ENCODE measurements around the gene RNF167. TPM values are rescaled to one million over a fixed set of nuclear protein-coding genes. Genes with fewer than 3 reads are reported as not detected.

The RNF167 gene
- polyA plus RNA-seq, 1 experiment = 69.9 TPM

DNA sequence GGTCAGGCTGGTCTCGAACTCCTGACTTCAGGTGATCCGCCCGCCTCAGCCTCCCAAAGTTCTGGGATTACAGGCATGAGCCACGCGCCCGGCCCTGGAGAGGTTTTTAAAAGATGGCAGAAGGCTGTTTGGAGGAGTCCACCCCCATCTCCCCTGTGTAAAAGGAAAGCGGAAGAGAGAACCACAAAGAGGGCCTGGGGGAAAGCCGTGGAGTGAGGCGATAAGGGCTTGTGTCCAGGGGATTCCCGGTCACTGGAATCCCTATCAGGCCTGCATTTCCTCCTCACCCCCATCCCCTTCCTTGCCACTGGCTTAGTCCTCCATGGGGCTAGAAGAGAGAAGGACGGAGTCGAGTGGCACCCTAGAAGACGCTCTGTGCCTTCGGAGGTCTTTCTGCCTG is 8.1 kb upstream of the RNF167 start, which contains the start of gene GP1BA:
TSS of gene GP1BA (plus strand) at position 315 of the 400 bp plus-strand sequence. CDS start 328 bp downstream, outside the sequence.
- peaks cover 7% of the 10 kb centered on the region for H3K36me3 ChIP-seq (ENCODE audit: control insufficient read depth, insufficient read depth, low read length)
- TF ChIP-seq, protein P1, sequence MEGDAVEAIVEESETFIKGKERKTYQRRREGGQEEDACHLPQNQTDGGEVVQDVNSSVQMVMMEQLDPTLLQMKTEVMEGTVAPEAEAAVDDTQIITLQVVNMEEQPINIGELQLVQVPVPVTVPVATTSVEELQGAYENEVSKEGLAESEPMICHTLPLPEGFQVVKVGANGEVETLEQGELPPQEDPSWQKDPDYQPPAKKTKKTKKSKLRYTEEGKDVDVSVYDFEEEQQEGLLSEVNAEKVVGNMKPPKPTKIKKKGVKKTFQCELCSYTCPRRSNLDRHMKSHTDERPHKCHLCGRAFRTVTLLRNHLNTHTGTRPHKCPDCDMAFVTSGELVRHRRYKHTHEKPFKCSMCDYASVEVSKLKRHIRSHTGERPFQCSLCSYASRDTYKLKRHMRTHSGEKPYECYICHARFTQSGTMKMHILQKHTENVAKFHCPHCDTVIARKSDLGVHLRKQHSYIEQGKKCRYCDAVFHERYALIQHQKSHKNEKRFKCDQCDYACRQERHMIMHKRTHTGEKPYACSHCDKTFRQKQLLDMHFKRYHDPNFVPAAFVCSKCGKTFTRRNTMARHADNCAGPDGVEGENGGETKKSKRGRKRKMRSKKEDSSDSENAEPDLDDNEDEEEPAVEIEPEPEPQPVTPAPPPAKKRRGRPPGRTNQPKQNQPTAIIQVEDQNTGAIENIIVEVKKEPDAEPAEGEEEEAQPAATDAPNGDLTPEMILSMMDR (IDR thresholded peaks at IDR 0.05; ENCODE audit: insufficient read depth, low read depth, low read length) = no peak
- no peak within 1 kb of the TSS for H3K4me3 ChIP-seq (ENCODE audit: low read depth, low read length)
- H3K27me3 ChIP-seq (ENCODE audit: control insufficient read depth, insufficient read depth, low read length) = no peaks in the 10 kb centered on the region
- CTCF ChIA-PET = interaction anchor here (0.8 kb wide), 1 partner anchor 29 kb away, joined by 3 read pairs; the partner anchor contains the start of gene CHRNE
- POLR2A ChIA-PET = no interaction called here
- DNase-seq (ENCODE audit: low read depth) = no peak

DNA sequence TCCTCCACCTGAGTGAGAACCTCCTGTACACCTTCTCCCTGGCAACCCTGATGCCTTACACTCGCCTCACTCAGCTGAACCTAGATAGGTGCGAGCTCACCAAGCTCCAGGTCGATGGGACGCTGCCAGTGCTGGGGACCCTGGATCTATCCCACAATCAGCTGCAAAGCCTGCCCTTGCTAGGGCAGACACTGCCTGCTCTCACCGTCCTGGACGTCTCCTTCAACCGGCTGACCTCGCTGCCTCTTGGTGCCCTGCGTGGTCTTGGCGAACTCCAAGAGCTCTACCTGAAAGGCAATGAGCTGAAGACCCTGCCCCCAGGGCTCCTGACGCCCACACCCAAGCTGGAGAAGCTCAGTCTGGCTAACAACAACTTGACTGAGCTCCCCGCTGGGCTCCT is 7.3 kb upstream of the RNF167 start:
- ChIA-PET CTCF (interaction anchor here (0.8 kb wide), 1 partner anchor 30 kb away, joined by 3 read pairs; the partner anchor contains the start of gene CHRNE), POLR2A (no interaction called here)
- no peak overlapping the region for H3K4me3 ChIP-seq (ENCODE audit: low read depth, low read length)
- TF ChIP-seq, protein P1 (IDR thresholded peaks at IDR 0.05; ENCODE audit: insufficient read depth, low read depth, low read length) = no peak
- DNase-seq (ENCODE audit: low read depth) = no peak
- no peaks in the 10 kb centered on the region for H3K27me3 ChIP-seq (ENCODE audit: control insufficient read depth, insufficient read depth, low read length)
- peaks cover 10% of the 10 kb centered on the region for H3K36me3 ChIP-seq (ENCODE audit: control insufficient read depth, insufficient read depth, low read length)

GRCh38 chr17:4933646-4934045 is 6.4 kb upstream of the RNF167 start:
- ChIA-PET CTCF (interaction anchor here (0.6 to 1.3 kb wide), 4 partner anchors 10 to 34 kb away, joined by 3 to 9 read pairs (median 4); partner anchors contain the start of gene SPAG7), POLR2A (interaction anchor here (1.0 kb wide), 1 partner anchor 33 kb away, joined by 4 read pairs; the partner anchor contains the start of gene SPAG7)
- Histone ChIP-seq H3K36me3 (ENCODE audit: control insufficient read depth, insufficient read depth, low read length) (peaks cover 14% of the 10 kb centered on the region), H3K27me3 (ENCODE audit: control insufficient read depth, insufficient read depth, low read length) (no peaks in the 10 kb centered on the region), H3K4me3 (ENCODE audit: low read depth, low read length) (no peak overlapping the region)
- no peak for DNase-seq (ENCODE audit: low read depth)
- TF ChIP-seq, protein P1 (IDR thresholded peaks at IDR 0.05; ENCODE audit: insufficient read depth, low read depth, low read length) = no peak

DNA sequence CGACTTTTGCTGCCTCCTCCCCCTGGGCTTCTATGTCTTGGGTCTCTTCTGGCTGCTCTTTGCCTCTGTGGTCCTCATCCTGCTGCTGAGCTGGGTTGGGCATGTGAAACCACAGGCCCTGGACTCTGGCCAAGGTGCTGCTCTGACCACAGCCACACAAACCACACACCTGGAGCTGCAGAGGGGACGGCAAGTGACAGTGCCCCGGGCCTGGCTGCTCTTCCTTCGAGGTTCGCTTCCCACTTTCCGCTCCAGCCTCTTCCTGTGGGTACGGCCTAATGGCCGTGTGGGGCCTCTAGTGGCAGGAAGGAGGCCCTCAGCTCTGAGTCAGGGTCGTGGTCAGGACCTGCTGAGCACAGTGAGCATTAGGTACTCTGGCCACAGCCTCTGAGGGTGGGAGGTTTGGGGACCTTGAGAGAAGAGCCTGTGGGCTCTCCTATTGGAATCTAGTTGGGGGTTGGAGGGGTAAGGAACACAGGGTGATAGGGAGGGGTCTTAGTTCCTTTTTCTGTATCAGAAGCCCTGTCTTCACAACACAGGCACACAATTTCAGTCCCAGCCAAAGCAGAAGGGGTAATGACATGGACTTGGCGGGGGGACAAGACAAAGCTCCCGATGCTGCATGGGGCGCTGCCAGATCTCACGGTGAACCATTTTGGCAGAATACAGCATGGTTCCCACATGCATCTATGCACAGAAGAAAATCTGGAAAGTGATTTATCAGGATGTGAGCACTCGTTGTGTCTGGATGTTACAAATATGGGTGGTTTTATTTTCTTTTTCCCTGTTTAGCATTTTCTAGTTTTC is 5.7 kb upstream of the RNF167 start:
- TF ChIP-seq, protein P1 (IDR thresholded peaks at IDR 0.05; ENCODE audit: insufficient read depth, low read depth, low read length) = peak; percentile 54
- H3K27me3 ChIP-seq (ENCODE audit: control insufficient read depth, insufficient read depth, low read length) = no peaks in the 10 kb centered on the region
- ChIA-PET CTCF (interaction anchor here (0.6 to 1.3 kb wide), 4 partner anchors 11 to 33 kb away, joined by 3 to 9 read pairs (median 4); partner anchors contain the start of gene SPAG7), POLR2A (interaction anchor here (1.0 kb wide), 1 partner anchor 33 kb away, joined by 4 read pairs; the partner anchor contains the start of gene SPAG7)
- no peak for DNase-seq (ENCODE audit: low read depth)
- no peak overlapping the region for H3K4me3 ChIP-seq (ENCODE audit: low read depth, low read length)
- peaks cover 14% of the 10 kb centered on the region for H3K36me3 ChIP-seq (ENCODE audit: control insufficient read depth, insufficient read depth, low read length)

DNA sequence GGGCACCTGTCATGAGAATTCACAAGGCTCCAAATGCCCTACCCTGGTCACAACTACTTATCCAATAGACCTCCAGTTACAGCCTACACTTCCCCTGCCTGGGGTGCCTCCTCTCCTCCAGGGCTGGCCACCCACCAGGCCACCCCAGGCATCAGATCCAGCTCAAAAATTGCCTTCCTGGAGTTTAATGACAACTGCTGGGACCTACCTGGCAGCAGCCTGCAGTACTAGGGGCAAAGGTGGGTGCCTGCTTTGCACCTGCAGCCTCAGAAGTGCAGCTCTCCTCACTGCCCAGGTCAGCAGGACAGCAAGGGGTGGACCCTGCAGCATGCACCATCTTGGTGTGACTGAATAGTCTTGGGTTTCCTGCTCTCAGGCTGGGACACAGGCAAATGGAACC is 4.4 kb upstream of the RNF167 start:
- no peaks in the 10 kb centered on the region for H3K27me3 ChIP-seq (ENCODE audit: control insufficient read depth, insufficient read depth, low read length)
- no peak overlapping the region for H3K4me3 ChIP-seq (ENCODE audit: low read depth, low read length)
- TF ChIP-seq, protein P1 (IDR thresholded peaks at IDR 0.05; ENCODE audit: insufficient read depth, low read depth, low read length) = no peak
- peaks cover 14% of the 10 kb centered on the region for H3K36me3 ChIP-seq (ENCODE audit: control insufficient read depth, insufficient read depth, low read length)
- ChIA-PET CTCF (interaction anchor here (2.2 kb wide), 1 partner anchor 27 kb away, joined by 6 read pairs; no protein-coding TSS in a partner anchor), POLR2A (no interaction called here)
- no peak for DNase-seq (ENCODE audit: low read depth)
